GM19035 (cell line): ENCODE measurements around the gene HES7.
A peak's percentile ranks its signal among the peaks of the same experiment; 100 is the strongest.

ENCODE experiments used
- ATAC-seq: cut with Tn5 transposase; IDR thresholded peaks from one replicate; pipeline ENCODE4 v1.9.1; 2021; ENCODE audit not compliant: unreplicated experiment

HES7 gene

GRCh38 chr17:8143581-8144400, 19.9 kb upstream of the HES7 start:
- no peak for ATAC-seq

GRCh38 chr17:8142887-8143580, 19.1 kb upstream of the HES7 start:
- ATAC-seq = no peak

GRCh38 chr17:8142158-8142886, 18.4 kb upstream of the HES7 start:
- no peak for ATAC-seq

GRCh38 chr17:8141741-8142140, 17.8 kb upstream of the HES7 start:
- no peak for ATAC-seq

DNA sequence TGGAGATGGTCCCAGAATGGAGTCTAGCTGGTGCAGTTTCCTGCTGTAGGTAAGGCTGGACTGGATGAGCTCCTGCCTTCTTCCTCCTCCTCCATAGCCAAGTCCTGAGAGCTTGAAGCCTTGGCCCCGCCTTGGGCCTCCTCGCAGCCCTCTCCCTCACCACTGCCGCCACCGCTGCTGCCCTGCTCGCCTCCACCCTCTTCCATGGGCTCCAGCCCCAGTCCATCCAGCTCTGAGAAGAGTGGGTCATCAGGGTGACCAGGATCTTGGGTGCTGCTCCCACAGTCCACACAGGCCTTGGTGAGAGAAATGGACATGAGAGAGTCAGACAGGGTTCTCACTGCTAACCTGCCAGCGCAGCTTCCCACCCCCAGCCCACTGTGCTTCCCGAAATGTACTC, 17.1 kb upstream of the HES7 start:
- no peak for ATAC-seq

DNA sequence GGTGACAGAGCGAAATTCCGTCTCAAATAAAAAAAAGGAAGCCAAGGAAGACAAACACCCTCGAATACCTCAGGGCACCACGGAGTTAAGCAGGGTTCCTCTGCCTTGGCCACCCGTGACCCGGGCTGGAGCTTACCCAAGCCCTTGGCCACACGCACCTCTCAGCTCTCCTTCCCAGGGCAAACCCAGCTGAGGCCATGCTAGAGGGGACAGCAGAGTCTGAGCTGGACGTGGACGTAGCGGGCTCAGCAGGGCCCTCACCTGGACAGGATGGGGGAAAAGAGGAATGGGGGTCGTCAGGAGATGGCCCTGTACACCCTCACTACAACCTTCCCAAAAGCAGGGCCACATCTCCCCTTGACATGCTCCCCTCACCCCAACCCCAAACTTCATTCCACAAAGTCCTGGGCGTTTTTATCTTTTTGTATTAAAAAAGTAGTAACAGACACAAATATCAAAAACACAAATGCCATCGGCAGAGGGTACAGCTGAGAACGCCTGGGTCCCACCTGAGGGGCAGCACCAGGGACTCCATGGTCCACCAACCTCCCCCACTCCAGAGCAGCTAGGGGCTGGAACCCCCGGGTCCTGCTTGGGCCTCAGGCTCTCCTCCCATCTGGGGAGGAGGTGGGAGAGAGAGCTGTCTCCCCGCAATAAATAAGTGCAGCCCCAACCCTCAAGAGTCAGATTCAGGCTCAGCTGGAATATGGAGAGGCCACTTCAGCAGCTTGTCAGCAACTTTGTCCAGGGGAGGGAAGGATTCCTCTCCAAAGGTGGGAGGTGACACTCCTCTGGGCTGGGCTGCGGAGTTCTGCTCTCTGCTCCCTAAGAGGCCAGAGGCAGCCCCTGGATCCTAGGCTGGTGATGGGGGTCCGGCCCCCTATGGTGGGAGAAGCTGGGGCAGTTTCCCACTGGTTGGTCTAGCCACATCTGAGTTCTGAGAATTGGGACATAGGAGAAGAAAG, 16.4 kb upstream of the HES7 start:
- ATAC-seq = no peak

DNA sequence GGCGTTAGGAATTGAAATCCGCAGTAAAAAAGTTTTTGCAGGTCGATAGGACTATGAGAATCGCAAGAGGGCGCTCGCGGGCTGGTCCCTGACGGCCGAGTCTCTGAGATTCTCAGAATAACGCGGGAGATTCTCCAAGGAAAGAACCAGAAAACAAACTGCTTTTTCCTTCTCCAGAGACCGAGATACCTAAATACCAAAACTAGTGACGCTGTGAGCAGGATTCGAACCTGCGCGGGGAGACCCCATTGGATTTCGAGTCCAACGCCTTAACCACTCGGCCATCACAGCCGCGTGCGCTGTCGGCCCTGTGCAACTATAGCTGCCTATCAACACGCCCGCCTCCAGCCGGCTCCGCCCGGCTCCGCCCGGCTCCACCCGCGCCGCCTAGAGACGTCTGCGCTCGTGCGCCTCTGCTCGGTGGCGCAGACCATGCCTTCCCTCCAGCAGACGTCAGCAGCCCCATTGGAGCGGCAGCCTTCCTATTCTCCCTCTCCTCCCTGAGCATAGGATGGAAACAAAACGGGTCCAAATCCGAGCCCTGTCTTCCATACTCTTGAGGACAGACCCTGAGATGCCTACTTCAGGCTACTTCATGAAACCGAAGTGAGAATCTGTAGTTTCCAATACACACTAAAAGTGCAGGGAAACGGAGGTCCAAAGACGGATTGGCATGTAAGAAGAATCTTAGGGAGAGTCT, 14.9 kb upstream of the HES7 start:
- ATAC-seq = peak; percentile 88

- no peak for ATAC-seq
Observed at GRCh38 chr17:8138374-8138671, 14.4 kb upstream of the HES7 start.

DNA sequence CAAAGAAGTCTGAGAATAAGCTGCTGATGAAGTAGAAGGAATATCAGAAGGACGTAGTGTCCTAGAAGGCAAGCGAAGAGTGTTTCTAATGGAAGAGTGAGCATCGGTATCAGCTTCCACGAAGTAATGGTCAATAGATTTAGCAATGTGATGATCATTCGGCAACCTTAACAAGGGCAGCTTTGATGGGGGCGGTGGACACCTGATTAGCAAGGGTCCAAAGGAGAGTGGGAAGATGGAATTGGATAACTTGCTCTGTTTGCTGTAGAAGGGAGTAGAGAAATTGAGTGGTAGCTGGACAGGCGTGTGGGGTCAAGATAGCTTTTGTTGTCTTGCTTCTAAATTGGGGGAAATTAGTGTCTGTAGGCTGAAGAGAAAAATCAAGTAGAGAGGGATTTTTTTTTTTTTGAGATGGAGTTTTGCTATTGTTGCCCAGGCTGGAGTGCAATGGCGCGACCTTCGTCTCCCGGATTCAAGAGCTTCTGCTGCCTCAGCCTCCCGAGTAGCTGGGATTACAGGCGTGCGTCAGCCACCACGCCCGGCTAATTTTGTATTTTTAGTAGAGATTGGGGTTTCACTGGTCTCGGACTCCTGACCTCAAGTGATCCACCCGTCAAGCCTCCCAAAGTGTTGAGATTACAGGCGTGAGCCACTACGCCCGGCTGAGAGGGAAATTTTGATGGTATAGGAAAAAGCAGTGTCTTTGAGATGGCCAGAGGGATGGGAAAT, 13.9 kb upstream of the HES7 start:
- ATAC-seq = no peak

DNA sequence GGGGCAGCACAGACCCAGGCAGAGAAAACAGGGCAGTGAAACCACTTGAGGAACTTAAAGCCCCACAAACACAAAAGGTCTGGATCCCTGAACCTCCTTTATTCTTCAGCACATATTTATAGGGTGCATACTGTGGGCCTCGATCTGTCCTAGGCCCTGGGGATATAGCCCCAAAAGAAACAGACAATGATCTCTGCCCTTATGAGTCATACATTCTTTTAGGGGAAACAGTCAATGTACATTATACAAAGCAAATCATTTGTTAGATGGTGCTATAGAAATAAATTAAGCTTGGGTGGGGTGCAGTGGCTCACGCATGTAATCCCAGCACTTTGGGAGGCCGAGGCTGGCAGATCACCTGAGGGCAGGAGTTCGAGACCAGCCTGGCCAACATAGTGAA, 10.0 kb upstream of the HES7 start:
- no peak for ATAC-seq

DNA sequence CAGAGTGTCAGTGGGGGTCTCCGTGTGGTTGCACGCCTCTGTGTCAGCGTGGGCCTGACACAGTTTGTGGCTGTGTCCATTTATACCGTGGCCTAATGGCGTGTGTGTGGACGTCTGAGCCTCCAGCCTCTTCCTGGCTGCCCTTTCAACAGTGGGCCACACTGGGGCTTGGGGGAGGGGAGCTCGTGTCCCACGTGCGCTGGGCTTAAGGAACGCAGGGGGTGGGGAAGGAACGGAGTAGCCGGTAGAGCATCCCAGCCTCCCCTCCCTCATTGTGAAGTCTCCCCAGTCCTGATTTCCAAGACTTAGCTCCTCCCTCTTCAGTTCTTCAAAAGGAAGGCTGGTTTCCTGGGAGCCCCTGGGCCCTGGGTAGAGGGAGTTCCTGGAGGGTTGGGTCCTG, 9.5 kb upstream of the HES7 start:
- no peak for ATAC-seq

GRCh38 chr17:8131844-8132441, 8.0 kb upstream of the HES7 start:
- no peak for ATAC-seq

GRCh38 chr17:8128125-8128784, 4.3 kb upstream of the HES7 start:
- ATAC-seq = no peak

DNA sequence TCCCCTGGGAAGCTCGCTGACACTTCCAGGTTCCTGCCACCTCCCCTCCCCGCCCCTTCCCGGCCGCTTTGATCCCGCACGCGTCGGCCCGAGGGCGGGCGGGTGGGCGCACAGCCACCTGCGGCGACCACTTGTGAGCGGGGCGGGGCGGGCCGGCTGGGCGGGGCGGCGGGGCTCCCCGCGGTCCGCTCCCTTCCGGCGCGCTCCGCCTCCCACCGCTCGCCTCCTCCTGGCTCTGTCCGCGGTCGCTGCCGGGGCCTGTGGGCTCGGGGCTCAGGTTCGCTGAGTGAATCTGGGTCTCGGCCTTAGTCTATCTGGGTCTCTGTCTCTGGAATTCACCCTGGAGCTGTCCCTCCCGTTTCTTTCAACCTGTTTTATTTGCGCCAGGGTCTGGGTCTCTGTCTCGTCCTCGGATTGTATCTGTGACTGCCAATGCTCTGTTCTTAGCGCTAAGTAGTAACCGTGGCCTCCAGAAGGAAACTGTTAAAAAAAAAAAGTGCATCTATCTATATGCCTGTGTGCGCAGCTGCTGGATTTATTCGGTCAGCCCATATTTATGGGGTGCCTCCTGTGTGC, 2.7 kb upstream of the HES7 start:
- no peak for ATAC-seq

DNA sequence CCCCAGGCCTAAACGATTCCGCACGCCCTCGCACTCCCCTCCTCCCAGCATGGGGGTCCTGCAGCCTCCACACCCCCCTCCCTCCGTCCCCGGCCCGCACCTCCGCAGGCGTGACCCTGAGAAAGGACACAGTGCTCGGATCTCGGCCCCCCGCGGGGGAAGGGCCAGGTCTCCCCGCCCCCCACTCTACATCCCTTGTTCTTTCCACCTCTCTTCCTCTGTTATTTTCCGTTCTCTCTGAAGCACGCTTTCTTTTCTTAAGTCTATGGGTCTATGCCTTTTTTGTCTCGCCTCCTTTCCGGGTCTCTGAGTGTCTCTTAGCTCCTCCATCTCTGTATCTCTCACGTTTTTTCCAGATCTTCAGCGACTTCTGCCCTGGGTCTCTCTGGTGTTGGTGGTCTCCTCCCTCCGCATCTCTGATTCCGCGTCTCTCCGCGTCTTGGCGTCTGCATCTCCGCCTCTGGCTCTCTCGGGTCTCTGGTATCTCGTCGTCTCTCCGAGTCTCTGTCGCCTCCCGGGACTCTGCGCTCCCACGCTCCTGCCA, 2.1 kb upstream of the HES7 start:
- no peak for ATAC-seq

GRCh38 chr17:8125154-8125946, 1.4 kb upstream of the HES7 start:
- ATAC-seq = peak; percentile 39
